Activated effector memory CD4-positive, alpha-beta T cell treated with Interleukin-2 at 50 U/mL for 16 hours (primary cell): ENCODE measurements around the gene NIN.

Experiments
- DNase-seq: peaks from one replicate; pipeline ENCODE4 v3.0.0-alpha.2; 2020

The NIN gene

GRCh38 chr14:50758945-50759344 lies 72.0 kb downstream of the NIN start:
- DNase-seq: no peak

GRCh38 chr14:50758305-50758704 lies 72.7 kb downstream of the NIN start:
- DNase-seq: no peak

GRCh38 chr14:50757702-50758101 lies 73.3 kb downstream of the NIN start:
- DNase-seq: no peak

GRCh38 chr14:50756300-50756699 lies 74.7 kb downstream of the NIN start:
- DNase-seq: no peak

- no peak for DNase-seq
Measured at GRCh38 chr14:50750323-50750722, 80.6 kb downstream of the NIN start.

GRCh38 chr14:50745401-50746058 lies 85.4 kb downstream of the NIN start:
- no peak for DNase-seq

GRCh38 chr14:50744231-50744630 lies 86.7 kb downstream of the NIN start:
- DNase-seq: no peak

- DNase-seq: no peak
Measured at GRCh38 chr14:50741567-50741966, 89.4 kb downstream of the NIN start.

- DNase-seq: no peak
Measured at GRCh38 chr14:50740856-50741255, 90.1 kb downstream of the NIN start.

- DNase-seq: no peak
Measured at GRCh38 chr14:50739186-50739585, 91.8 kb downstream of the NIN start.

GRCh38 chr14:50736932-50737419 lies 94.0 kb downstream of the NIN start:
- no peak for DNase-seq

- DNase-seq: no peak
Measured at GRCh38 chr14:50734950-50735695, 95.8 kb downstream of the NIN start.

- DNase-seq: no peak
Measured at GRCh38 chr14:50733494-50733893, 97.5 kb downstream of the NIN start.

- DNase-seq: no peak
Measured at GRCh38 chr14:50728836-50729235, 102.1 kb downstream of the NIN start.

- no peak for DNase-seq
Measured at GRCh38 chr14:50726372-50727107, 104.4 kb downstream of the NIN start.

- no peak for DNase-seq
Measured at GRCh38 chr14:50725761-50726160, 105.2 kb downstream of the NIN start.

GRCh38 chr14:50719911-50720759 lies 110.8 kb downstream of the NIN start:
- no peak for DNase-seq

- no peak for DNase-seq
Measured at GRCh38 chr14:50718949-50719348, 112.0 kb downstream of the NIN start.

- DNase-seq: no peak
Measured at GRCh38 chr14:50717811-50718210, 113.2 kb downstream of the NIN start.

GRCh38 chr14:50714450-50715073 lies 116.4 kb downstream of the NIN start:
- no peak for DNase-seq

- no peak for DNase-seq
Measured at GRCh38 chr14:50711043-50711442, 119.9 kb downstream of the NIN start.

- DNase-seq: no peak
Measured at GRCh38 chr14:50705026-50705593, 125.9 kb downstream of the NIN start.
